GM21526 (cell line): ENCODE data around the gene TMA7.
"Not testable (repeated sequence)": the region's sequence is repeated elsewhere in the genome, so short reads cannot be mapped to it uniquely, and the experiment has no call there.

Experiments
- ATAC-seq: cut with Tn5 transposase; IDR thresholded peaks from one replicate; pipeline ENCODE4 v1.9.1; 2021; ENCODE audit warnings: moderate library complexity; ENCODE audit not compliant: unreplicated experiment, low FRiP score

The TMA7 gene

GRCh38 chr3:48465531-48466378, 25.7 kb downstream of the TMA7 start:
- peak; percentile 67 for ATAC-seq

- no peak for ATAC-seq
Observed at GRCh38 chr3:48466386-48467109, 26.5 kb downstream of the TMA7 start.

GRCh38 chr3:48467110-48467454, 27.0 kb downstream of the TMA7 start:
- no peak for ATAC-seq

GRCh38 chr3:48467473-48468267, 27.6 kb downstream of the TMA7 start:
- no peak for ATAC-seq

GRCh38 chr3:48468329-48468731, 28.3 kb downstream of the TMA7 start:
- ATAC-seq = no peak

GRCh38 chr3:48469046-48469915, 29.2 kb downstream of the TMA7 start:
- no peak for ATAC-seq

GRCh38 chr3:48470286-48470685, 30.2 kb downstream of the TMA7 start:
- no peak for ATAC-seq

GRCh38 chr3:48472673-48472922, 32.5 kb downstream of the TMA7 start:
- no peak for ATAC-seq

GRCh38 chr3:48472923-48473616, 33.0 kb downstream of the TMA7 start:
- peak; percentile 70 for ATAC-seq

GRCh38 chr3:48473617-48473952, 33.5 kb downstream of the TMA7 start:
- no peak for ATAC-seq

GRCh38 chr3:48474031-48474430, 34.0 kb downstream of the TMA7 start:
- not testable (repeated sequence) for ATAC-seq

- ATAC-seq = no peak
Observed at GRCh38 chr3:48474619-48475018, 34.6 kb downstream of the TMA7 start.

- ATAC-seq = no peak
Observed at GRCh38 chr3:48475188-48475587, 35.1 kb downstream of the TMA7 start.

- no peak for ATAC-seq
Observed at GRCh38 chr3:48476426-48477053, 36.5 kb downstream of the TMA7 start.

- ATAC-seq = no peak
Observed at GRCh38 chr3:48477959-48478520, 38.0 kb downstream of the TMA7 start.

- ATAC-seq = no peak
Observed at GRCh38 chr3:48478626-48479555, 38.8 kb downstream of the TMA7 start.

GRCh38 chr3:48480891-48481290, 40.8 kb downstream of the TMA7 start:
- ATAC-seq = not testable (repeated sequence)

GRCh38 chr3:48482822-48483221, 42.8 kb downstream of the TMA7 start:
- not testable (repeated sequence) for ATAC-seq
